ENCODE results near the gene SZT2.
A peak's percentile ranks its signal among the peaks of the same experiment; 100 is the strongest.

The SZT2 gene

DNA sequence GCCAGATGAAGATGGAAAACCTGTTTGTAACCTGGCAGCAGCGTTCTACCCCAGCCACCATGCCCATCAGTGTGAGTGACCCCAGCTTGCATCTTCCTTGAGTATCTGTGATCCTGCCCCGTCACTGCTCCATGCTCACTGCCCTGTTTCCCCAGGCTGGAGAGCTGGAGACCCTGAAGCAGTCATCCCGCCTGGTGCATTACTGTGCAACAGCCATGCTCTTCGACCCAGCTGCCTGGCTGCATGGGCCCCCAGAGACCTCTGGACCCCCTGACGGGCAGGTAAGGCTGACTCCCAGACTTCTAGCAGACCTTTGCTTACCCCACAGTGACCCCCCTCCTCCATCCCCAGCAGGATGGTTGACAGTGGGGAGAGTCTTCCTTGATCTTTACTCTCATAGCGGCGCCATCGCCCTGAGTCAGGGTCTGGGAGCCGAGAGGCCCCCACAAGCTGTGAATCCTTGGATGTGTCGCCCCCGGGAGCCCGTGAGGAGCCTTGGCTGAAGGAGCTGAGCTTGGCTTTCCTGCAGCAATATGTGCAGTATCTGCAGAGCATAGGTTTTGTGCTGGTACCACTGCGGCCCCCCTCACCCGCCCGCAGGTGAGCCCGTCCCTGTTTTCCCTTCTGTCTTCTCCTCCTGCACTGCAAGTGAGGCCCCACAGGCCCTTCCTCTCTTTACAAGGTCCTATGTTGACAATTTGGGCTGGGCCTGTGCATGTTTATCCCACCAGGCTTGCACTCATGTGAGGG is 53.7 kb downstream of the SZT2 start:
- DNase-seq = no peak

DNA sequence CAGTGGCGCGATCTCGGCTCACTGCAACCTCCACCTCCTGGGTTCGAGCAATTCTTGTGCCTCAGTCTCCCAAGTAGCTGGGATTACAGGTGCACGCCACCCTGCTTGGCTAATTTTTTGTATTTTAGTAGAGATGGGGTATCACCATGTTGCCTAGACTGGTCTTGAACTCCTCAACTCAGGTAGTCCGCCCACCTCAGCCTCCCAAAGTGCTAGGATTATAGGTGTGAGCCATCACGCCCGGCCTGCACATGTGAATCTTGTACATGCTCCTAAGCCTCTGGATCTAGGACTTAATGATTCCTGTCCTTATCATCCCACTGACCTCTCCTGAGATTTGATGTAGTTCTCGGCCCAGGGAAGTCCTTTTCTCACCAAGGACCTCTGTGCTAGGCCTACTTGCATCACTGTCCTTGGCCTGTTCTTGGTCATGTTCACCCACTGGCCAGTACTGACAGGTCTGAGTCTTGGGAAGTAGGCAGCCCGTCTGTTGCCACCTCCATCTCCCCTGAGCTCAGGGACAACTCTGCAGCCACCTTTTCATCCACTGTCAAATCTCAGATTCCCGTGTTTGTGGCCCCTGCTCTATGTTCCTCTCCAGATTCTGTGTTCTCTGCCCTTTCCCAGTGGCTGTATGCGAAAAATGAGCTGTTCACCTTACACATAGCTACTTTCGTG is 54.6 kb downstream of the SZT2 start:
- no peak for DNase-seq

DNA sequence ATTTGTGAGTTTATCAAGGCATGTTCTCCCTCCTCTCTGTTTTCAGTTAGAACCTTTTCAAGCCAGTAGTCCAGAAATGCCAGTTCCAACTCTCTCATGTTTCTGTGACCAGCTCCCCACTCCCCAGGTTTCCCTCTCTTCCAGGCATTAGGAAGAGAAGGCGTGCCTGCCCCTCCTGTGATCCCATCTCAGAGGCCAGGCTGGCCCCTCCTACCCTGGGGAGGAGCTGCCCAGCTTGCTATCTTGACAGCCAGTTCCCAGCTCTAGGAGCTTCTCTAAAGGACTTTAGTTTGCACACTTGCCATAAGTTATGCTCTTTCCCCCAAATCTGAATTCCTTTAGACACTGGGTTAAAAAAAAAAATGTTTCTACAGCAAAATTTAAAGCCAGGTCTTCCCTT is 55.1 kb downstream of the SZT2 start:
- no peak for DNase-seq

DNA sequence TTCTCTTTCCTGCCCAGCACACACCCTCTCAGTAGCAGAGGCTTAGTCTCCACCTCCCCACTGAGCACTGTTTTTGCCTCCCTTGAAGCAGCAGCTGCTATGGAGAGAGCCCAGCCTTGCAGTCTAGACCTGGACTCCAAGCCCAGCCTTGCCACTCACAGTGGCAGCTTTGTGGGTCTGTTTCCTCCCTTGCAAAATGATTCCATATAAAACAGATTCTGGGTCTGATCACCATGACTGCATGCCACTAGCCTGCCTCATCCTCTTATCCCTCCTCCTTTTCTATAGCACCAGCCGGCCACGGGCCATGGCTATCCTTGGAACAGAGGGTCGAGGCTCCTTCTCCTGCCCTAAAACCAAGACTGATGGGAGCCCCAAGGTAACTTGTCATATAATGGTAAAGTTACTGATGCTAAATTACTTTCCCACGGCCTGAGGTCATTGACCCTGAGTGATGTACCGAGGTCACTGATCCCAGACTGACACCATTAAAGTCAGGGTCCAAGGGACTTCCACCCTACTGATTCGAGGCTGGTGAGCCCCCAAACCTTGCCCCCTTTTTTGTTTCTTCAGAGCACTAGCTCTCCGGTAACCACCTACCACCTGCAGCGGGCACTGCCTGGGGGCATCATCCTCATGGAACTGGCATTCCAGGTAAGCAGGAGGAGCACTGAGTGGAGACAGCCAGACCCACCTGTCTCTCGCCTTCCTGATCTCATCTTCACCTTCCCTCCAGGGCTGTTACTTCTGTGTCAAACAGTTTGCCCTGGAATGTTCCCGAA is 56.1 kb downstream of the SZT2 start:
- no peak for DNase-seq

DNA sequence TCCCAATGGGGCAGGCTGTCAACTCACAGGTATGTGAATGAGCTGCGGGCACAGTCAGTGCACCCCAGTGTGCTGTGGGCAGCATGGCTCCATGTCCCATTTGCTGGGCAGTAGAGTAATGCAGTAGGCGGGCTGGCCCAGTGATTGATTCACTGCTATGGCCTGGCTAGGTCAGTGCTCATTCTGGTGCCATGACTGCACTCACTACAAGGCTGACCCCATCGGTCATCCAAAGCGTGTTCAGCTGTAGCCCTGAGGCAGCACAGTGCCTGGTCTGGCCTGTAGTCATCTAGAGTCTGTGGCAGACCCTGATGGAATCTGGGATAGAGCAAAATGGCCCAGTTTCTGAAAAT is 56.7 kb downstream of the SZT2 start:
- DNase-seq = no peak

DNA sequence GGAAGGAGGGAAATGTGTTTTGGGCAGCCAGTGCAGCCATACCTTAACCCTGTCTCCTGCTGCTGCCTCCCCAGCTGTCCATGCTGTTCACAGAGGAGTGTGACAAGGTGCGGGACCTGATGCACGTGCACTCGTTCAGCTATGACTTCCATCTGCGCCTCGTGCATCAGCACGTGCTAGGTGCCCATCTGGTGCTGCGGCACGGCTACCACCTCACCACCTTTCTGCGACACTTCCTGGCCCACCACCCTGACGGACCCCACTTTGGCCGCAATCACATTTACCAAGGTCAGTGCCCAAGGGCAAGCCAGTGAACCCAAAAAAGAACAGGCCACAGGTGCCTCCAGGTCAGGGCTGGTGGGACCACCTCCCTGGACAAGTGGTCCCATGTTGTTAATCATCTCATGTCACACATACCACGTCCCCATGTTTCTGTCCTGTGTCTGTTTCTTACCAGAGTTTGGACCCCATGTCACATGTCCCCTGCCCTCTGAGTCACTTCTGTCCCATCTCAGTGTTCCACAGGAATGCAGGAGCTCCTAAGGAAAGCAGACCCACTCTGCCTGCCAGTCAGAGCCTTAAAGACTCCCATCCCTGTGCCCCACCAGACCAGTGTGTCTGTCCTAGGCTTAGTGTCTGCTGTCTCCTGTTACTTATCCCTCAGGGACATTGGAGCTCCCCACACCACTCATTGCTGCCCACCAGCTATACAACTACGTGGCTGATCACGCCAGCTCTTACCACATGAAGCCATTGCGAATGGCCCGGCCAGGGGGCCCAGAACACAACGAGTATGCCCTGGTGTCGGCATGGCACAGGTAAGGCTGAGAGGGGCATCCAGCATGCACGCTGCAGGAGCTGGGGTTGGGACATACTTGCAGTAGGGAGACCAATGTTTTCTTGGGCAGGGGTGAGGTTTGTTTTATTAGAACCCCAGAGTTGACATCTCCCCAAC is 57.5 kb downstream of the SZT2 start:
- DNase-seq = no peak

DNA sequence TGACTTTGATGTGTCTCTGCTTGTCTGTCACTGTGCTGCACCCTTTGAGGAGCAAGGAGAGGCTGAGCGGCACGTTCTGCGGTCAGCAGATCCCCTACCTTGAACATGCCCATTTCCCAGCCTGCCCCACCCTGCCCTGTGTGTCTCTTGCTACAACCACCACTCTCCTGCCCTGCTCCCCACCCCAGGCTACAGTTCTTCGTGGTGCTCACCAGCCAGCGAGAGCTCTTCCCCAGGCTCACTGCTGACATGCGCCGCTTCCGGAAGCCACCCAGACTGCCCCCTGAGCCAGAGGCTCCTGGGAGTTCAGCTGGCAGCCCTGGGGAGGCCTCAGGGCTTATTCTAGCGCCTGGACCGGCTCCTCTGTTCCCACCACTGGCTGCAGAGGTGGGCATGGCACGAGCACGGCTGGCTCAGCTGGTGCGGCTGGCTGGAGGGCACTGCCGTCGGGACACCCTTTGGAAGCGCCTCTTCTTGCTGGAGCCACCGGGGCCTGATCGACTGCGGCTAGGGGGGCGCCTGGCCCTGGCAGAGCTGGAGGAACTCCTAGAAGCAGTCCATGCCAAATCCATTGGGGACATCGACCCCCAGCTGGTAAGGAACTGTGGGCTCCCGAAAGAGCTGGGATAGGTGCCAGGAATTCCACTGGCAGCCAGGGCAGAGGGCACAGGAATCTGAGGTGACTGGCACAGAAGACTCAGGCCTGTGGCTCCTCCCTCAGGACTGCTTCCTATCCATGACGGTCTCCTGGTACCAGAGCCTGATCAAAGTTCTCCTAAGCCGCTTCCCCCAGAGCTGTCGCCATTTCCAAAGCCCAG is 58.4 kb downstream of the SZT2 start:
- no peak for DNase-seq

DNA sequence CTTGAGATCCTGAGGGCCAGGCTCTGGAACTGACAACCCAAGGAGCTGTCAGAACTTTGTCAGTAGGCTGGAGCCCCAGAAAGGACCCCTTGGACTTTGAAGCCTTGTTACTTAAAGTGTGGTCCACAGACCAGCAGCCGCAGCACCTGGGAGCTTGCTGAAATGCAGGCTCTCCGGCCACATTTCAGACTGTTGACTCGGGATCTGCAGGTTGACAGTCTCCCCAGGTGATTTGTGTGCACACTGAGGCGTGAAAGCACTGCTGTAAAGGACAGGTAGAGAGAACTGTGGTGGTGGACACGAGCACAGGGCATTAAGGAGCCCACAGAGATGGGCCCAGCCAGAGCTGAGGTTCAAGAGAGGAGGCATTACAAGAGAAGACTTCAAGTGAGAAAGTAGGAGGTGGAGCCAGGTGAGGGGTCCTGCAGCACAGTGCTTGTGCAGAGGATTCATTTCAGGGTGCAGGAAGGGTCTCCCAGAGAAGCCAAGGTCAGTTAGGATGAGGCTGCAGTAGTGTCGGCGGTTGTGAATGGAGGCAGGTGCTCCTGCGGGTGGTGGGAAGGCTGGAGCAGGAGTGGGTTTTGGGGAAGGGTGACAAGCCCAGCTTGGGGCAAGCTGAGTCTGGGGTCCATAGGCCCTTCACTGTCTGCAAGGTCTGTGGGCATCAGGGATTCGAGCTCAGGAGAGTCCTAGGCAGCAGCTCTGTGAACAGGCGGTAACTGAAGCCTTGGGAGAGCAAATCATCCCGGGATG is 59.4 kb downstream of the SZT2 start:
- no peak for DNase-seq

DNA sequence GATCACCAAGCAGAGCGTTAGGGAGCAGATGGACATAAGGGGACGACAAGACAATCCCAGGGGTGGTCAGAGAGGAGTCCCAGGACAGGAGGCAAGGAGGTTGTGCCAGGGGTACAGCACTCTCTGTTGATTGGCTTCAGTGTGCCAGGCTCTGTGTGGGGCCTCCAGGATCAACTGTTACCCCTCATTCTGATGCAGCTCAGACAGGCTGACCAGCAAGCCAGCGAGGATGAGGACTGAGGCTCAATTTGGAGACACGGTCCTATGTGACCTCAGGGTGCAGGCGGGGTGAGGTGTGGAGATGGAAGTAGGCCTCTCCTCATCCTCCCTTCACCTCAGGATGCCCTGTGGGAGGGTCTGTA is 60.0 kb downstream of the SZT2 start:
- no peak for DNase-seq

DNA sequence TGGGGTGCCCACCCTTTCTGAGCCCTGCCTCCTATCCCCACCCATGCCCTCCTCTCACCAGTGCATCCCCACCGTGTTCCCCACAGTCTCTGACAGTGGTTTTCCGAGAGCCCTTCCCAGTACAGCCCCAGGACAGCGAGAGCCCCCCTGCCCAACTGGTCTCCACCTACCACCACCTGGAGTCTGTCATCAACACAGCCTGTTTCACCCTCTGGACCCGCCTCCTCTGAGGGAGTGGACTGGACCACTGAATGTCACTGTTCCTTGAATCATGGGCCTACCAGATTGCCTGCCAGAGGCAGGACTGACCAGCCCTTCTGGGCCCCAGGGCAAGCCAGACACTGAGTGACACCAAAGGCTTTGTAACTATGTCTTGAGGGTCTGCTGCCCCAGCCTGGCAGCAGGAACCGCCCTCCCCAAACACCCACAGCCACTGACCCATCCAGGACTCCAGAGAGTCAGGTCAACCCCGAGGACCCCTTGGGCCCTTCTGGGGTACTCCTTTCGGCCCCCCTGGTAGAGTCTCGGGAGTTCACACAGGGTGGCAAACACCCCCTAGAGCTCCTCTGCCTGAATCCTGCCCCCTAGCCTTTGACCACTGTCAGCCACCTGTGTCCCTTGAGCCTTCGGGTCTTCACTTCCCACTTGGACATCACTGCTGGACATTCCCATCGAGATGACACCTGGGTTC is 60.7 kb downstream of the SZT2 start:
- DNase-seq = no peak

DNA sequence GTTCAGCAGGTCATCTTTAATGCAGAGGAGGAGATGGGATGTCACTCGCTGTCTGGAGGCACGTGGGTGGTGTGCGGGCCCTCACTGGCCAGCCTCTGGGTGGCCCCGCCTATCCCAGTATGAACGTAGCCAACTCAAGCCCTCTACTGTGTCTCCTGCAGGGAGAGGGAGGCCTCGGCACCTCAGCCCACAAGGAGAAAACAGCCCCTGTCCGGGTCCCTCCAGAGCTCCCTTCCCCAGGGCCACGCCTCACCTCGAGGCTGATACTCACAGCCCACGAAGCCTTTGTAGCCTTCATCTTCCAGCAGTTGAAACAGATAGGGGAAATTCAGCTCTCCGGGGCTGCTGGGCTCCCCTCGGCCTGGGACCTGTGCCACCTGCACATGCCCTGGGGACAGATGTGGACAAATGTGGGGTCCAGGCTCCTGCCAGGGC is 61.5 kb downstream of the SZT2 start:
- DNase-seq = no peak

DNA sequence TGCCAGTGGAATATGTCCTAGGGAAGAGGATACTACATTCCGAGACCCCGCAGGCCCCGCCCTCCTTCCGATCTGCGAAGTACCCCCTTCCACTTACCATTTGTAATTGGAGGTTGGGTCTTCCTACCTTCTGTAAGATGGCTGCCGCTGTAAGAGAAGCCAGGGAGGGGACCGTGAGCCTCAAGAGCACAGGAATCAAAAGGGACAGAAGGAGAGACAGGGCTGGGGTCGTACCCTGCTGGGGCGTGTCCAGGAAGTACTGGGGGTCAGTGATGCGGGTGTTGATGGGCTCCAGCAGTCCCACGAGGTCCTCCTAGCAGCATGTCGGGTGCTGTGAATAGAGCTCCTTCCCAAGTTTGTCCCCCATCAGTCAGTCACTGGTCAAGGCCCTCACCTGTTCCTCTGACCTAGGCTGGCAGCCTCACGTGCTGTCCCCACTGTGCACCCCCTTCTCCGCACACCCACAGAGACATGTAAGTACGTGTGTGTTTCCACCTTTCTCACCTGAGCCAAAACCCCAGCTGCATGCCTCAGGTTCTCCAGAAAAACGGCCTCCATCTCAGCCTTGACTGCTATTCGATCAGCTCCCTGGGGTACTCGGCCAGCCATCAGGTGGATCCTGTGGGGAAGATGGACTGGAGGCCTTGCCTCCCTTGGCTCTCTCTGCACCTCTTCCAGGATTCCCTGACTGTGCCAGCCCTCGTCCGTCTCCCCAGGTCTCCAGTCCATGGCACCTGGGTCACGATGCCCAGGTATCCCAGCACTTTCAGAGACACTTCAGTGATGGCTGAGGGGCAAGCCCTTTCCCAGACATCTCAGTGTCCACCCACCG is 62.2 kb downstream of the SZT2 start:
- no peak for DNase-seq

DNA sequence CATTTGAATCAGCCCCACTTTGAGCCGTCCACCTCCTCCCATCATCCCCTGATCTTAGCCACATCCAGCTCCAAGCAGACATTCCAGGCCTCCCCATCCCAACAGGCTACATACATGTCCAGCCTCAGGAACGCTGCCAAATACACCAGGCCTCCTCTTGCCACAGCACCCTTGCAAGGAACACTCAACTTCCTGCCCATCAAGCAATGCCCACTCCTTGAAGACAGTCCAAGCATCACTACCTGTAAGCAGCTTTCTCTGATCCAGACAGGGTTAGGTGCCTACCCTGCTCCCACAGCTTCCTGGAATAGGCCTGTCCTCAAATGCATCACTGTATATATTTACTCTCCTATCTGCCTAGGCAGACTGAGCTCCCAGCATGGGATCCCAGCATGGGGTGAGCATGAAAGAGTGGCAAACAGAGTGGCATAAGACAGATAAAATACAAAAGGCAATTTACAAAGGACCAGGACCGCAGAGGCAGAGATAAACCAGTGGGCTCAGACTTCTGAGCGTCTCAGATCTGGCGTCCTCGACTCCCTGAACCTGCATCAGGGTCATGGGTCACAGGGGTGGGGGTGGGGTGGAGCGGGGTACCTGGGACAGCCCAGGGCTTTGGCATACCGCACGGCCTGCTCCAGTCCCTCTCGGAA is 63.2 kb downstream of the SZT2 start:
- no peak for DNase-seq

DNA sequence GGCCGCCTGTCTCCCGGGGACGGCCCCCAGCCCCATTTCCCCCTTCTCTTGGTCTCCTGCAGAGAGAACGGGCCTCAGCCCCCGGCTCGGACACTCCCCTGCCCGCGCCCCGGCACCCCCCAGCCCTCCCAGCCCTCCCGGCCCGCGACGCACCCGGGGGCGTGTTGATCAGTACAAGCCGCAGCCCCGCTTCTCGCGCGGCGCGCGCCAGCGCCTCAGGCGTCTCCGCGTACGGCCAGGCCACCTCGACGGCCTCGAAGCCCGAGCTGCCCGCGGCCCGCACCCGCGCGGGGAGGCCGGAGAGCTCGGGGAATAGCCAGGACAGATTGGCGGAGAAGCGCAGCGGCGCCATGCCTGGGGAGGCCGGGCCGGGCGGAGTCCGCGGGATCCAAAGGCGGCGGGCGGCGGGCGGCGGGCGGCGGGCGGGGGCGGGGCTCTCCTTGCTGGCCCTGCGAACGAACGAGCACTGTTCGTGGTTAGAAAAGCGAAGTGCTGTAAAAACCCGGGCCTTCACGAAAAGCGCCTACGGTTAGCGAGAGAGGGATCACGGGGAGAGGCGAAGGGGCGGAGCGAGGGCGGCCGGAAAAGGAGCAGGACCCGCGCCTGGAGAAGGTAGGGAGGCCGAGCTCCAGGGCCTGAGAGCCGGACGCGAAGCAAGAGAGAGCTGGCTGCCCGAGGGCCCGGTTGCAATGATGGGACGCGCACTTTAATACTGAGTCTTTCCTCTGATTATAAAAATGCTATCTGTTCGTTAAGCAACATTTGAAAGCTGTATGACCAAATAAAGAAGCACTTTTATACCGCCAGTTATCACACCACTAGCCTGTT is 64.0 kb downstream of the SZT2 start, which contains the start of gene HYI:
Gene HYI, minus strand, starts transcription at position 490 of the 828 bp plus-strand sequence. Its CDS starts 138 bp downstream, at position 352.
- peak in 4 of 5 experiments; percentile 51 to 92 (median 54) for DNase-seq

DNA sequence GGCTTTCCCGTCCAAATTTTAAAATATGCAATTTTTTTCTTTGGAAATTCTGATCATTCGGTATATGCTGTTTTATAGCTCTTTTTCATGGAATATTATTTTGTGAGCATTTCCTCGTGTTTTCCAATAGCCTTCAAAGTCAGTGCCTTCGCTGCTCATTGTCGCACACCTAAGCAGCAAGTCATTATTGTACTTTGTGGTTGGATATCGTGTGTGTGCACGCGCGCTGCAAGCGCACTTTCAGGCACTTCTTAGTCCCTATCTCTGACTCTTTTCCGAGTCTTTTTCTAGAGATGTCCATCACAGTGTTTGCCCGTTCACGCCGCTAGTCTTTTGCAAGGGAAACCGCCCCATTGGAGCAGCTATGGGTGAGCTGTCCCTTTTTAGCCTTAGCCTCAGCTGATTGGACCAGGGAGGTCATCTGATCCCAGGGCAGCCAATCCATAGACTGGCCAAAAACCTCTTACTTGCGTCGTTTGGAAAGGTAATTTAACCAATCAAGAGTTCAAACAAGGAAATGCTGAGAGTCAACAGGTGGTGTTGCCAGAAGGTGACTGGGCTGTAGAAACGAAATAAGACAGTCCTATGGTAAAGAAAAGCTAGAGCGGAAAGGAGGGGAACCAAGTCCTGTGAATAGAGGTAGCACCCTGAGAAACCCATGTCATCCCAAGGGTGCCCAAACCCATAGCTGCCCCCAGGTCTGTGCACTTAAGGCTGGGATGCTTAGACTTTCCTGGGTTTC is 64.7 kb downstream of the SZT2 start:
- DNase-seq = peak in 4 of 5 experiments; percentile 38 to 95 (median 52)

DNA sequence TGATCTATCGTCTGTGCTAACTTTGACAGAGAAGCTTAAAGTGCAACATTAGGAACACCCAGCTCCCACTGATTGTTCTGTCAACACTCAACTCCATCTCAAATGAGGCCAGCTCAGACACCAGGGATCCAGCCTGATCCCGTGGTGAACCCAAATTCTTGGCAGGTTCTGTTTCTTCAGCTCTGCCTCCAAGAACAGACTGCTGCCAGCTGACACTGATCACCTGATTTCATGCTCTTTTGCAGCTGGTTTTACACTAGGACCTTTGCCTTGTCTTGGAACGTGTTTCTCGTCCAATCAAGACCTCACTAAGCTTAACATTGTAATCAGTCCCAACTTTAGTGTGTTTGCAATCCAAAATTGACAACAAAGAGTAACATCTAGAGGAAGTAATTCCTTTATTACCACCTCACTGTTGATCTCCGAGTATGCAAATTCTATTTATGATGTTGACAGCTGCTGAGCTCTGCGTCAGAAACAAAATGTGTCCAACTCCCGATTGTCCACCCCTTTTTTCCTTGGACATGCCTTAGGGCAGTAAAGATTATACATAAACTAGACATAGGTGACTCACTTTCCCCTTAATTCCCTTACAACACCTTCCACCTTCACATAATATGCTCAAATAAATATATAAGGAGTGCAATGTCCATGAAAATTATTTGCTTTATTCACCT is 65.7 kb downstream of the SZT2 start:
- no peak for DNase-seq
